Endothelial cell of umbilical vein (primary cell): ENCODE data around the gene CPA1. TPM values are rescaled to one million over a fixed set of nuclear protein-coding genes. Genes with fewer than 3 reads are reported as not detected.

Source experiments
- BruUV-seq: library from RNA; stranded (reverse); fragments of 400-500 nt; replicated peaks from 2 replicates; lab custom pipeline; 2021; lab: Mats Ljungman, UMichigan
- CTCF ChIA-PET: fragments of 300-600, 350-600 bp; sonication (Branson Sonifier 250); formaldehyde crosslinking; loops from one replicate; lab custom pipeline; 2021; ENCODE audit warnings: antibody characterized with exemption, inconsistent platforms; lab: Charles Lee
- POLR2A ChIA-PET: fragments of 300-600, 350-600 bp; sonication (Branson Sonifier 250); formaldehyde crosslinking; loops from one replicate; lab custom pipeline; 2021; ENCODE audit warnings: antibody characterized with exemption, inconsistent platforms; lab: Charles Lee
- DNase-seq: peaks from one replicate; pipeline ENCODE4 v3.0.0-alpha.2; 2011; ENCODE audit warnings: low read depth, low spot score
- FAIRE-seq: peaks from 2 replicates; lab custom pipeline; 2011; peaks lifted over from hg19 to GRCh38; lab: Jason Lieb, UNC
- H2AFZ ChIP-seq: 2 replicates; pipeline ENCODE4 v1.6.0; 2012; ENCODE audit warnings: low read depth, low read length, control low read depth, inconsistent platforms
- H3K27ac ChIP-seq: 2 replicates; pipeline ENCODE4 v1.5.1; 2011; ENCODE audit warnings: low read depth, mild to moderate bottlenecking, control low read depth, low read length, moderate library complexity; ENCODE audit not compliant: insufficient read depth
- H3K27me3 ChIP-seq, 2 experiments: 2 replicates each; pipeline versions ENCODE4 v1.6.0 to v1.6.1; 2011; ENCODE audit warnings: low read length in 2 of 2, mixed read lengths in 1 of 2; ENCODE audit not compliant: control insufficient read depth in 2 of 2, insufficient read depth in 2 of 2
- H3K36me3 ChIP-seq, 2 experiments: 2 replicates in 1 of 2; 3 replicates in 1 of 2; pipeline ENCODE4 v1.5.1; 2011; ENCODE audit warnings: low read length in 2 of 2, mild to moderate bottlenecking in 1 of 2, moderate library complexity in 1 of 2; ENCODE audit not compliant: control insufficient read depth in 2 of 2, insufficient read depth in 2 of 2; ENCODE audit errors: extremely low read depth in 1 of 2
- H3K4me1 ChIP-seq: 3 replicates; pipeline ENCODE4 v1.5.1; 2011; ENCODE audit warnings: mild to moderate bottlenecking, low read length; ENCODE audit not compliant: control insufficient read depth, insufficient read depth; ENCODE audit errors: extremely low read depth
- H3K4me2 ChIP-seq: 2 replicates; pipeline ENCODE4 v1.6.1; 2011; ENCODE audit warnings: low read length, control low read depth, mixed read lengths; ENCODE audit not compliant: insufficient read depth
- H3K4me3 ChIP-seq, 3 experiments: fragments of 200-600 bp in 1 of 3; sonication (generic), shearing (Covaris generic) in 1 of 3; replicated peaks in 1 of 3; 2 replicates each; pipeline ENCODE4 v1.5.1; 2011 to 2016; ENCODE audit warnings: control low read depth in 3 of 3, low read length in 3 of 3, mild to moderate bottlenecking in 2 of 3, inconsistent platforms in 1 of 3, low read depth in 1 of 3, moderate library complexity in 1 of 3; ENCODE audit not compliant: insufficient read depth in 1 of 3
- H3K79me2 ChIP-seq: 2 replicates; pipeline ENCODE4 v1.6.0; 2012; ENCODE audit warnings: low read length, inconsistent platforms; ENCODE audit not compliant: control insufficient read depth, insufficient read depth
- H3K9ac ChIP-seq: replicated peaks from 2 replicates; pipeline ENCODE3; 2011; ENCODE audit warnings: low read length, control low read depth; ENCODE audit not compliant: insufficient read depth; ENCODE audit errors: extremely low read depth
- H3K9me1 ChIP-seq: replicated peaks from 3 replicates; pipeline ENCODE4 v1.6.0; 2011; ENCODE audit warnings: mild to moderate bottlenecking, low read length; ENCODE audit not compliant: control insufficient read depth, insufficient read depth; ENCODE audit errors: extremely low read depth
- H3K9me3 ChIP-seq: replicated peaks from 2 replicates; pipeline ENCODE4 v1.5.1; 2012; ENCODE audit warnings: low read length, inconsistent platforms; ENCODE audit not compliant: control insufficient read depth, insufficient read depth
- H4K20me1 ChIP-seq: replicated peaks from 2 replicates; pipeline ENCODE3; 2011; ENCODE audit warnings: mild to moderate bottlenecking, low read length; ENCODE audit not compliant: control insufficient read depth, insufficient read depth; ENCODE audit errors: extremely low read depth
- CTCF ChIP-seq, 2 donors: IDR thresholded peaks; 1 replicate in 1 of 2; 2 replicates in 1 of 2; pipeline ENCODE4 v1.5.1; 2011; ENCODE audit warnings: low read length in 2 of 2, mild to moderate bottlenecking in 2 of 2, moderate library complexity in 2 of 2, control low read depth in 1 of 2, inconsistent platforms in 1 of 2, low read depth in 1 of 2; ENCODE audit not compliant: insufficient read depth in 1 of 2; ENCODE audit errors: extremely low read depth in 1 of 2
- EZH2 ChIP-seq: IDR thresholded peaks from 2 replicates; pipeline ENCODE4 v1.6.1; 2012; ENCODE audit warnings: borderline replicate concordance, low read depth, mild to moderate bottlenecking, moderate library complexity, low read length, inconsistent platforms; ENCODE audit not compliant: severe bottlenecking
- FOS ChIP-seq: IDR thresholded peaks from 2 replicates; pipeline ENCODE4 v1.6.1; 2011; ENCODE audit warnings: mild to moderate bottlenecking, low read length, moderate library complexity, borderline replicate concordance; ENCODE audit not compliant: insufficient read depth
- GATA2 ChIP-seq: IDR thresholded peaks from 2 replicates; pipeline ENCODE4 v1.7.0; 2011; ENCODE audit warnings: low read depth, mild to moderate bottlenecking, moderate library complexity, mixed read lengths, low read length; ENCODE audit not compliant: insufficient read length, insufficient read depth
- JUN ChIP-seq: IDR thresholded peaks from 2 replicates; pipeline ENCODE4 v1.6.1; 2011; ENCODE audit warnings: borderline replicate concordance, low read depth; ENCODE audit not compliant: insufficient read length, insufficient read depth
- MAX ChIP-seq: IDR thresholded peaks from 2 replicates; pipeline ENCODE4 v1.6.1; 2011; ENCODE audit not compliant: insufficient read depth, insufficient read length
- MYC ChIP-seq: IDR thresholded peaks from one replicate; pipeline ENCODE4 v1.6.1; 2011; ENCODE audit warnings: mild to moderate bottlenecking, low read depth, low read length
- POLR2A ChIP-seq: IDR thresholded peaks from 2 replicates; pipeline ENCODE4 v1.6.1; 2012; ENCODE audit warnings: low read depth, mild to moderate bottlenecking, control low read depth, low read length
- POLR2AphosphoS5 ChIP-seq: IDR thresholded peaks from 2 replicates; pipeline ENCODE4 v1.6.1; 2012; ENCODE audit warnings: low read depth, mild to moderate bottlenecking, control low read depth, low read length, moderate library complexity; ENCODE audit not compliant: insufficient read depth
- dilution Hi-C: fragments of 300-500 bp; cut with MboI; formaldehyde crosslinking; loops from one replicate; pipeline ENCODE4 v1.15.0; 2019; ENCODE audit warnings: low sequenced_read_pairs; ENCODE audit not compliant: extremely low pct_ligation_motif_present
- intact Hi-C: fragments of 100-400 bp; cut with micrococcal nuclease; formaldehyde crosslinking; loops from one replicate; pipeline ENCODE4 v1.10.0; 2022
- polyA plus RNA-seq, 4 experiments: library from polyadenylated mRNA; depleted of rRNA in 3 of 4; stranded (reverse) in 3 of 4; unstranded in 1 of 4; fragments of >200 nt; gene quantifications; 2 replicates each; pipeline versions ENCODE4 v1.2.1 to v1.2.3, GENCODE V29; 2011 to 2012; ENCODE audit warnings: missing spikeins in 1 of 4
- total RNA-seq: library from RNA; stranded (reverse); gene quantifications from 2 replicates; pipeline ENCODE4 v1.2.3, GENCODE V29; 2021

CPA1 gene
- total and polyA plus RNA-seq, 2 donors (not counting 3 experiments of a cell fraction or from before 2014, with no cell fraction given): not detected

GRCh38 chr7:130346177-130346905 is 34.0 kb upstream of the CPA1 start:
- FAIRE-seq (no peak), DNase-seq (no peak)
- BruUV-seq: no TSS peak
- no peaks in the 10 kb centered on the region for H3K4me1 ChIP-seq
- H3K27ac ChIP-seq: no peak overlapping the region
- H3K79me2 ChIP-seq: no peaks in the 10 kb centered on the region
- TF ChIP-seq POLR2A: no peak
- TF ChIP-seq GATA2: no peak
- no peak for TF ChIP-seq MYC
- TF ChIP-seq JUN: no peak
- no peak for TF ChIP-seq EZH2
- TF ChIP-seq FOS: no peak
- TF ChIP-seq MAX: no peak
- TF ChIP-seq POLR2AphosphoS5: no peak
- no peak for TF ChIP-seq CTCF (IDR thresholded peaks at IDR 0.05; ENCODE audit: extremely low read depth in 1 of 2, insufficient read depth in 1 of 2, low read depth in 1 of 2, low read length in 2 of 2)
- H3K36me3 ChIP-seq: no peaks in the 10 kb centered on the region
- intact Hi-C loops: no loop called here
- H3K4me3 ChIP-seq: no peak overlapping the region
- dilution Hi-C loops: no loop called here
- H3K4me2 ChIP-seq: no peak overlapping the region
- H3K9me1 ChIP-seq: no peaks in the 10 kb centered on the region
- H3K9me3 ChIP-seq: no peaks in the 10 kb centered on the region
- POLR2A ChIA-PET: no interaction called here
- CTCF ChIA-PET: no interaction called here
- no peak overlapping the region for H2AFZ ChIP-seq
- peaks cover 0 to 3% of the 10 kb centered on the region in 2 experiments for H3K27me3 ChIP-seq
- no peaks in the 10 kb centered on the region for H4K20me1 ChIP-seq
- no peak overlapping the region for H3K9ac ChIP-seq
